ENCODE measurements around the gene GAL3ST3. TPM values are rescaled to one million over a fixed set of nuclear protein-coding genes. Genes with fewer than 3 reads are reported as not detected.
A peak's percentile ranks its signal among the peaks of the same experiment; 100 is the strongest.

GAL3ST3 gene
- total and polyA plus RNA-seq, 2 of the 8 experiments (the other 6 are each of a cell fraction or from before 2014, with no cell fraction given): 21.1 to 21.4 TPM

GRCh38 chr11:66020618-66021357 is 28.2 kb downstream of the GAL3ST3 start:
- no peak overlapping the region for H3K27ac ChIP-seq (ENCODE audit: low read depth, low read length)
- H3K9me3 ChIP-seq (ENCODE audit: insufficient read depth in 2 of 2, low read depth in 1 of 2, low read length in 1 of 2): no peaks in the 10 kb centered on the region
- no peak overlapping the region for H3K9ac ChIP-seq (replicated peaks in 1 of 4; ENCODE audit: extremely low read depth in 1 of 4, low read depth in 3 of 4, low read length in 3 of 4)
- H2BK15ac ChIP-seq (ENCODE audit: low read length): no peak overlapping the region
- H3K79me1 ChIP-seq (ENCODE audit: low read depth, low read length): no peaks in the 10 kb centered on the region
- H2BK5ac ChIP-seq (ENCODE audit: low read depth, low read length): no peak overlapping the region
- H3K27me3 ChIP-seq (replicated peaks in 1 of 4; ENCODE audit: control insufficient read depth in 3 of 4, extremely low read depth in 1 of 4, insufficient read depth in 3 of 4, low read length in 3 of 4): peaks cover 0 to 18% (median 5%) of the 10 kb centered on the region in 4 experiments; a peak in 4 of 7 replicates
- CTCF ChIA-PET (ENCODE audit: partially characterized antibody): interaction anchor here (1.0 to 4.1 kb wide), 3 partner anchors 15 to 25 kb away, joined by 4 to 34 read pairs (median 7); no protein-coding TSS in a partner anchor
- no peaks in the 10 kb centered on the region for H3K79me2 ChIP-seq (ENCODE audit: control insufficient read depth in 1 of 2, insufficient read depth in 2 of 2, low read length in 2 of 2)
- peak overlapping the region; percentile 68 for H4K8ac ChIP-seq (ENCODE audit: extremely low read depth, insufficient read depth, low read length)
- no peak overlapping the region for H3K4me2 ChIP-seq (ENCODE audit: insufficient read depth in 1 of 2, low read depth in 2 of 2, low read length in 2 of 2)
- no peak overlapping the region for H3K14ac ChIP-seq (ENCODE audit: insufficient read length)
- H4K20me1 ChIP-seq (replicated peaks in 1 of 2; ENCODE audit: control insufficient read depth in 1 of 2, insufficient read depth in 2 of 2, low read length in 2 of 2): no peaks in the 10 kb centered on the region
- peak overlapping the region; percentile 30 for H3K56ac ChIP-seq (replicated peaks; ENCODE audit: insufficient read length, low read depth, low read length)
- H3K4ac ChIP-seq (replicated peaks; ENCODE audit: insufficient read length, low read depth, low read length): no peak overlapping the region
- no peak overlapping the region for H2BK120ac ChIP-seq (replicated peaks; ENCODE audit: low read depth, low read length)
- H3K23me2 ChIP-seq (ENCODE audit: low read depth, low read length): no peaks in the 10 kb centered on the region
- POLR2A ChIA-PET (ENCODE audit: partially characterized antibody): interaction anchor here (1.4 kb wide), 1 partner anchor 12 kb away, joined by 4 read pairs; no protein-coding TSS in a partner anchor
- no peak overlapping the region for H2AFZ ChIP-seq (ENCODE audit: low read length)
- no peaks in the 10 kb centered on the region for H3K36me3 ChIP-seq (ENCODE audit: control insufficient read depth in 2 of 4, insufficient read depth in 4 of 4, low read length in 3 of 4)
- H3K4me1 ChIP-seq (replicated peaks in 1 of 4; ENCODE audit: control insufficient read depth in 3 of 4, insufficient read depth in 4 of 4, low read length in 3 of 4): peaks cover 0 to 3% (median 1%) of the 10 kb centered on the region in 4 experiments; a peak in 1 of 7 replicates
- no peak for TF ChIP-seq NANOG (IDR thresholded peaks at IDR 0.05; ENCODE audit: insufficient read depth, low read depth, low read length, poor library complexity, severe bottlenecking)
- TF ChIP-seq ATF3 (IDR thresholded peaks at IDR 0.05; ENCODE audit: insufficient read depth, low read depth, low read length): no peak
- TF ChIP-seq RAD21 (IDR thresholded peaks at IDR 0.05 in 1 of 2, conservative IDR thresholded peaks at IDR 0.05 in 1 of 2; ENCODE audit: low read depth in 2 of 2, low read length in 2 of 2): no peak
- TF ChIP-seq, protein P1, sequence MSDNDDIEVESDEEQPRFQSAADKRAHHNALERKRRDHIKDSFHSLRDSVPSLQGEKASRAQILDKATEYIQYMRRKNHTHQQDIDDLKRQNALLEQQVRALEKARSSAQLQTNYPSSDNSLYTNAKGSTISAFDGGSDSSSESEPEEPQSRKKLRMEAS (IDR thresholded peaks at IDR 0.05): no peak
- no peak for TF ChIP-seq CEBPB (IDR thresholded peaks at IDR 0.05; ENCODE audit: low read depth, low read length)
- no peak overlapping the region for H2BK12ac ChIP-seq (ENCODE audit: low read depth, low read length)
- FAIRE-seq (no peak), DNase-seq (ENCODE audit: low read depth in 1 of 2, low spot score in 2 of 2) (no peak)
- H2BK20ac ChIP-seq (ENCODE audit: low read length): no peak overlapping the region
- H3K23ac ChIP-seq (ENCODE audit: insufficient read length): no peak overlapping the region
- no peak overlapping the region for H4K5ac ChIP-seq (ENCODE audit: insufficient read length, low read depth, low read length)
- H3K4me3 ChIP-seq (ENCODE audit: extremely low read depth in 1 of 4, insufficient read depth in 2 of 4, low read depth in 3 of 4, low read length in 4 of 4): no peak overlapping the region
- no peak overlapping the region for H3K18ac ChIP-seq (ENCODE audit: extremely low read depth, low read length)
- no peak overlapping the region for H4K91ac ChIP-seq (replicated peaks; ENCODE audit: insufficient read length, low read length)
- no peak overlapping the region for H2AK5ac ChIP-seq (ENCODE audit: low read depth, low read length)
- WGBS, 2 experiments (ENCODE audit: extremely low coverage in 1 of 2, insufficient coverage in 1 of 2, insufficient read length in 1 of 2, insufficient replicate concordance in 2 of 2, low coverage in 1 of 2, low lambda C conversion rate in 2 of 2, missing lambda C conversion rate in 1 of 2): 85% methylated on average over 14 of the region's 25 CpGs; no CpG with 5 or more reads in 1 of the 2 experiments

Data from H1 (cell line).